ENCODE results near the gene EGR1.
A peak's percentile ranks its signal among the peaks of the same experiment; 100 is the strongest.

EGR1 gene

DNA sequence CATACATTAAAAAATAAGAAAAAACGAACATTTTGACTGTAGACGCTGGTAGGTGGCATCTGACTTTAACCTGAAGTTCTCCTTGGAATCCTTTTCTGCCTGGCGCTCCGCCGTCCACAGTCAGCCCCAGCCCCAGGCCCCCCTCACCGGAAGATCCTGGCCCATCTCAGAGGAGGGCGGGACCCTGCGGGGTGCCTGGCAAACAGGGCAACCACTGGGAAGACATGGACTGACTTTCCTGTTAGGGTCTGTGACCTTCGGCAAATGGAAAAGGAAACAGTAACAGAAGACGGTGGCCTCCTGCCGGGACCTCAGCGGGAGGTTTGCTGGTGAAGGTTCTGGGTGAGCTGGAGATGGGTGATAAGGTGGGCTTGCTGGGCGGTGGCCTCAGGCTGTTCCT is 11.7 kb upstream of the EGR1 start:
- DNase-seq (ENCODE audit: low spot score) = no peak

DNA sequence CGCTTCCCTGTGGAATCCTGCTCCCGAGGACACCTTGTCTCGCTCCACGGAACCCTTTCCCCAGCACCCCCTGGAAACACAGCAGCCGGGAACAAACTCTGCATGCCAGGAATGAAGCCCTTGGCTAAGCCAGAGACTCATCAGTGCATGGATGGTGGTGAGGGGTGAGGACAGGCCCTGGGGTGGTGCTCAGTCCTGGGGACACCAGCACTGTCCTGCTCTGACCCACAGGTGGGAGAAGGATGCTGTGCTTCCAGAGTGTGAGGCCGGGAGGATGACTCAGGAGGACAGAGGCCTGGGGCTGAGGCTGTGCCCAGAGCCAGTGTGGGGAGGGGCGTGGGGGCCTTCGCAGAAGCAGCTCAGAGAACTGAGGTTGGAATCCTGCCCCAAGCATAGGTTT is 11.2 kb upstream of the EGR1 start:
- DNase-seq (ENCODE audit: low spot score) = no peak

DNA sequence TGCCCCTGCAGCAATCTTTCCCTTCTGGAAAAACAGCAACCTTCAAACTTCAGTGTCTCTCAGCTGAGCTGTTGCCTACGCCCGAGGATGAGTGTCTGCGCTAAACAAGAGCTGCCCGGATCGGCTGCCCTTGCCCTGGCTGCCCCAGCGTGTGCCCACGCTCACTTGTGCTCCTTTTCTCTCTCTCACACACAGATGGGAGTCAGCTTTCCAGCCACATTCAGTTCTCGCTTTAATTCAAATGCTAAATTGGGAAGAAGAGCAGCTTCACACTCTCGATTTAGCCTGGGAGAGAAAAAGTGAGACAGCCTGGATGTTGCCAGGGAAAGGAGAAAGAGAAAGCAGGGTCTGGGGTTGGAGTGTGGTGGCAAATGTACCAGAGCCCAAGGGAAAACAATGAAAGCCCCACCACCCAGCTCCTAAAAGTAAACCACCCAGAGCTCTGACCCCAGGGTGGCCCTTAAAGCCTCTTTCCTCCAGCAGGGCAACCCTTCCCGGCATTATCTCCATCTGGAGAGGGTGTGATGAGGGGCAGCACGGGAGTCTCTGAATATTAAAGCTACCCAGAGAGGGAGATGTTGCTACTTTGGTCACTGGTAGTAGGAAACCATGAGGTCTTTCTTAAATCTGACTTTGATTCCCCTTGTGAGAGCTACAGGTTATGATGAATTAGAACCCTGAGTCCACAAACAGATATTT is 9.9 kb upstream of the EGR1 start:
- no peak for DNase-seq (ENCODE audit: low spot score)

DNA sequence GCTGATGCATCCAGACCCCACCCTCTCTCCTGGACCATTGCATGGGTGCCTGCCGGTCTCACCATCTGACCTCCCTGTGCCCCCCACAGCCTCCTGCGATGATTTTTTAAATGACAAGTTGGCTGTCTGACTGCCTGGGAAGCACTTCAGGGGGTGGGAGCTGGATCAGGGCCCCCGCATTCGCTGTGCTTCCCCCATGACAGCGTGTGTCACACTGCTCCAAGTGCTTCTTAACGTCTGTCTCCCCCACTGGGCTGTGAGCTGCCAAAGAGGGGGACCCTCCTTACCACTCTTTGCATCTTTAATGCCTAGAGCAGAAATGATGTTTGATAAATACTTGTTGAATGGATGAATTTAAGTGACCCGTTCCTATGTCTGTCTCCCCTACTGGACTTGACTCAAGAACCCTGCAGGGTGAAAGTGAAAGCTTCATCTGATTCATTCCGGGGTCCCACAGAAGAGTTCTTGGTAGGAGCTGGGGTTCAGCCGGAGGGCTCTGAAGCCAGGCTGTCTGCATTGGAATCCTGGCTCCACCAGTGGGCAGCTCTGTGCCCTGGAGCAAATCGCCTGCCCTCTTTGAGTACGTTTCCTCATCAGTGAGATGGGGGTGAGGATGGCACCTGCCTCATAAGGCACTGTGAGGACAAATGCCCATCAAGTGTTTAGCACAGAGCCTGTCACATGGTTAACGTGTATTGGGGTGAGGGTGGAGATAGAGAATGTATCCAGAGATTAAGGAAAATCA is 7.6 kb upstream of the EGR1 start:
- DNase-seq (ENCODE audit: low spot score) = no peak

DNA sequence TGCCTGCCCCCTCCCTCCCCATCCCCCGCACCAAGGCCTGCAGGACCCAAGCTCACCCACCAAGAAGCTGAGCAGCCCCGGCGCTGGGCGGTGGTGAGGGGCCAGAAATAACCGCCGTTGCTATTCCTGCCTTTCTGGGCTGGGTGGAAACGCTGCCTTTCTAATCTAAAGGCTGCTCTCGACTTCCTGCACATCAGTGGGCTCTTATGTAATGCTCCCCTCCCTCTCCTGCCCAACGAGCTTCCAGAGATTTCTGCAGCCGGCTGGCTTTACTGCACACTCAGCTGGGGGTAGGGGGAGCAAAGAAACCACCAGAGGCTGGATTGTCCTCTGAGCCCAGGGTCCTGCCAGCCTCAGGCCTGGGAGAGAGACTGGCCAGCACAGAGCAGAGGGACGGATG is 6.9 kb upstream of the EGR1 start:
- no peak for DNase-seq (ENCODE audit: low spot score)

DNA sequence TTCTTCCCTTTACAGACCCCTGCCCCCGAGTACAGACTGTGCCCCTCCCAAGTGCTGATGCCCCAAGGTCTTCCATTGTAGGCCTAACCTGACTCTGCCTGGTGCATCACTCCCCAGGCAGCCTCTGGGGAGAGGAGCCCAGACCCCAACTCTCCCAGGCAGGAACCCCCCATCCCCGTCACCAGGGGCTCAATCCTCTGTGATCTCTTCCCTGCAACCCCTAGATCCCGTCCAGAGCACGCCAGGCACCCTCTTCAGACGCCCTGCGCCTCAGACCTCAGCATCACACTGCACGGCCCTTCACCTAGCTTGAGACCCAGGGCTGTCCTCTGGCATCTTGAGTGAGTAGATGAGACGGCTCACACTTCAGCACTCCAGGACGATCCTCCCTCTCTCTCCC is 6.4 kb upstream of the EGR1 start:
- DNase-seq (ENCODE audit: low spot score) = no peak

DNA sequence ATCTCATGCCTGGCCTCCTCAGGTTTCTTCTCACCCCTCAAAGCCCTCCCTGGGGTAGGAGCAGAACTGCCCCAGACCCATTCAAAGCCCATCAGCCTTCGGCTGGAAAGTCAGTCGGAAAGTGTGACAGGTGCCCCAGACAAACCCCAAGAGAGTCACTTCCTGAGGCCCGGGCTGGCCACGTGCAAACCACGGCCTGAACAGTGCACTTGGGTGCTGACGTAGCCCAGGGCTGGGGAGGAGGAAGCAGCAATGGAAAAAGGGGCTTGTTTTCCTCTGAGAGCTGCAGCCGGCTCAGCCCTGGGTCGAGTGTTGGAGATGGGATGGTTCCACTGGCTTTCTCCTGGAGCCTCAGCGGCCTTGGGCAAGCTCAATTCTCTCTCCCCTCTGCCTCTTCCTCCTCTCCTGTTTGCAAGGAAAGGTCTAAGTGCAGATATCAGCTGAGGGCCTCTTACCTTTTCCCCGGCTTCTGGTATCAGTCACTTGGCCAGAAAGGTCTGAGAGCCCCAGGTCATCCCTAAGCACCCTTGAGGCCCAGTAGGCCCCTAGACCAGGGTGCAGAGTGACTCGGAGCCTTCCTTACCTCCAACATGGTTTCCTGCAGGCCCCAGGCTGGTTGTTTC is 5.9 kb upstream of the EGR1 start:
- DNase-seq (ENCODE audit: low spot score) = no peak

DNA sequence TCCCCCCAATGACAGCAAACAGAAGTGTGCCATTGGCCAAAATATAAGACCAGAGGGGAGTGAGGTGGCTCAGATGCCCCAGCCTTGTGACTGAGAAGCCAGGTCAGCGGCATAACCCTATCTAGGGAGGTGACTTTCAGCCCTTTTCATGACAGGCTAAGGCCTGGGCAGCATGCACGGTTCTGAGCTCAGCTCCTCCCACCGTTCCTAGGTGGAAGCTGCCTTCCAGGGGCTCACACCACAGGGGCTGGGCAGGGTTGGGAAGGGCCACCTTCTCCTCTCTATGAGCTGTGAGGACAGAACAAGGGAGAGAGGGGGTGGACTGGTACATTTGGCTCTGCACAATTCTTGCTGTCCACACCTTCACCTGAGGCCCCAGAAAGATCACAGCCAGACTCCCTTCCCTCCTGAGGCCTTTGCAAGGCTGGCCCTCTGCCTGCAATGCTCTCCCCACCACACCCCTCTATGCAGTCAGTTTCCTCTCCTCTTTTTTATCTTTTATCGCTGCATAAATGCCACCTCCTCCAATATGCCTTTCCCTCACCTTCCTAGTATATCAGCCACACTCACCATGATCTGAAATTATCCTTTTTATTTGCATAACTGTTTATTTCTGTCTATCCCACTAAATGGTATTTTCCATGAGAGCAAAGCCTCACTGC is 5.1 kb upstream of the EGR1 start:
- DNase-seq (ENCODE audit: low spot score) = no peak

DNA sequence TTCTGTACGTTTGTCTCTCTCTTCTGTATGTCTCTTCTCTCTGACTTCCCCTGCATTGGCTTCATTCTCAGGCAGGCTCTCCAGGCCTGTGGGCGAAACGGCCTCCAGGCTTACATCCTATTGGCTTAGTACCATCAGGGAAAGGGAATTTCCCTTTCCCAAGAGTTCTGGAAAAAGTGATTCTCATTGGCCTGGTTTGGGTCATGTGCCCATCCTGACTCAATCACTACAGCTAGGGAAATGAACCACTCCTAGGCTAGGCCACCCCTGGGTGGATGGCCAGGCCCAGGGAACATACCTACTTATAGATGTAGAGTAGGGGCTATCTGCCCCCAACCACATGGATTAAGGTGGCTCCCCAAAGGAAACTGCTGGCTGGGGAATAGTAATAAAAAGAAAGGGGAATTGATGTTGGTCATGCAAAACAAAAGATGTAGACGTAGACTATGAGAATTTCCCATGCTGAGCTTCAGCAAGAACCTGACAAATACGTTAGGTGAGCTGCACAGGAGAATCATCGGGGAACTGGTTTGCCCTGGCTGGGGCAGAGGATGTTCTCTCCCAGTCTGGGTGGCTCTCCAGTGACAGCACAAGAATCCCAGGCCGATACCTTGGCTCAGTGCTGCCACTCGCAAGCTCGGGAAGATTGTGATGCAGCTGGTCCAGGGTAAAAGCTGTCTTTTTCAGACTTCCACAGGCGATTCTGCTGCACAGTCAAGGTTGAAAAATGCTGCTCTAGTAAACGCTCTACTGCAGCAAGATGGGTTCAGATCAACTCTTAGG is 3.7 kb upstream of the EGR1 start:
- no peak for DNase-seq (ENCODE audit: low spot score)

DNA sequence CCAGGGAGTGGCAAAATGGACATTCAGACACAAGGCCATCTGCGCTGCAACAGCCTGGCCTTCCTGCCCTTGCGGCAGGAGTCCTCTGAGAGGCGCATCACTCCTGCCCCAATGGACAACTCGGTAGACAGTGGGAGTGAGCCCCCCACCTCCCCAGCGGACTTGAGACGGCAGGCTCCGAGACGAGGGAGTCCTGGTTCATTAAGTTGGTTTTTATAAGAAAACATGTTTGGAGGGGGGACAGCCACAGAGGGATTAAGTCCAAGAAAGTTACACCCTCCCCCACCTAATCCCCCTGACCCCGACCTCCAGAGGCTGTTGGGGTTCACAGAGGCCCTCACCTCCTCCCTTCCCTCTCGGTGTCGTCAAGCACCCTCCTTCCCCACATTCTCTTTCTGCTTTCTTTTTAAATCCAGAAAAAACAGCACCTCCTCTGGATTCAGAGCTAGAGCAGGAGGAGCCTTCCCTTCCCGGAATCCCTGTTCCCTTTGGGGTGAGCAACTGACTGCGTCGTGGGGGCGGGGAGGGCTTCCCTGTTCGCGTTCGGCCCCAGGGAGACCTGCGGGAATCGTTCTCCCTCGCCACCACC is 1.8 kb upstream of the EGR1 start:
- DNase-seq (ENCODE audit: low spot score) = no peak

DNA sequence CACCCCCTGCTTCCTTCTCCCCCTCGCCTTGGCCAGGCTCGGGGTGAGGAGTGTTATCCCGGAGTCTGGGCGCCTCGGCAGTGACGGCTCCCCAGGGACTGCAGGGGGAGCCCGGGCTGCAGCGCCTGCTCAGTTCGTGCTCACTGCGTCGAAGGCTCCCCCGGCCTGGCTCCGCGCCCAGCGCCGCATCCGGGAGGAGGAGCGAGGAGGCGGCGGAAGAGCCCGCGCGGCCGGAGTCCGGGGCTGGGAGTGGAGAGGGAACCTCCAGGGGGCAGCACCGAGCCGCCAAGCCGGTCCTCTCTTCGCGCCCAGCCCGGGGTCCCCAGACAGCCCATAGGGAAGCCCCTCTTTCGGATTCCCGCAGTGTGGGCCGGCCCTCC is 1.3 kb upstream of the EGR1 start:
- peak; percentile 95 for DNase-seq (ENCODE audit: low spot score)

DNA sequence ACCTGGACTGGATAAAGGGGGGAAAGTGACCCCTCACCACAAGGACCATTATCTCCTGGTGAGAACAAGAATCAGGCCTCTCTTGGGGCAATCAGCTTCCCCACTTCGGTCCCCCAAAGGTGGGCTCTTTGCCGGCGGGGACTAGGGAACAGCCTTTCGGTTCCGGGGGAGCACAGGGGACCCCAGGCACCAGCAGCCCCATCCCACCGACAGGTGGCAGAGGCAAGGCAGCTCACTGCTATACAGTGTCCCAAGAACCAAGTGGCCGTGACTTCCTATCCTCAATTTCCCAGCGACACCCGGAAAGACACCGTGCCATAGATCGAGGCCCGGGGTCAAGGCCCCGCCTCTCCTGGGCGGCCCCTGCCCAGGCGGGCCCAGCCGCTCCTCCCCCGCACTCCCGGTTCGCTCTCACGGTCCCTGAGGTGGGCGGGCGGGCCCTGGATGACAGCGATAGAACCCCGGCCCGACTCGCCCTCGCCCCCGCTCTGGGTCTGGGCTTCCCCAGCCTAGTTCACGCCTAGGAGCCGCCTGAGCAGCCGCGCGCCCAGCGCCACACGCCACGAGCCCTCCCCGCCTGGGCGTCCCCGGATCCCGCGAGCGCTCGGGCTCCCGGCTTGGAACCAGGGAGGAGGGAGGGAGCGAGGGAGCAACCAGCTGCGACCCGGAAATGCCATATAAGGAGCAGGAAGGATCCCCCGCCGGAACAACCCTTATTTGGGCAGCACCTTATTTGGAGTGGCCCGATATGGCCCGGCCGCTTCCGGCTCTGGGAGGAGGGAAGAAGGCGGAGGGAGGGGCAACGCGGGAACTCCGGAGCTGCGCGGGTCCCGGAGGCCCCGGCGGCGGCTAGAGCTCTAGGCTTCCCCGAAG is 655 bp upstream of the EGR1 start:
- peak; percentile 99 for DNase-seq (ENCODE audit: low spot score)

DNA sequence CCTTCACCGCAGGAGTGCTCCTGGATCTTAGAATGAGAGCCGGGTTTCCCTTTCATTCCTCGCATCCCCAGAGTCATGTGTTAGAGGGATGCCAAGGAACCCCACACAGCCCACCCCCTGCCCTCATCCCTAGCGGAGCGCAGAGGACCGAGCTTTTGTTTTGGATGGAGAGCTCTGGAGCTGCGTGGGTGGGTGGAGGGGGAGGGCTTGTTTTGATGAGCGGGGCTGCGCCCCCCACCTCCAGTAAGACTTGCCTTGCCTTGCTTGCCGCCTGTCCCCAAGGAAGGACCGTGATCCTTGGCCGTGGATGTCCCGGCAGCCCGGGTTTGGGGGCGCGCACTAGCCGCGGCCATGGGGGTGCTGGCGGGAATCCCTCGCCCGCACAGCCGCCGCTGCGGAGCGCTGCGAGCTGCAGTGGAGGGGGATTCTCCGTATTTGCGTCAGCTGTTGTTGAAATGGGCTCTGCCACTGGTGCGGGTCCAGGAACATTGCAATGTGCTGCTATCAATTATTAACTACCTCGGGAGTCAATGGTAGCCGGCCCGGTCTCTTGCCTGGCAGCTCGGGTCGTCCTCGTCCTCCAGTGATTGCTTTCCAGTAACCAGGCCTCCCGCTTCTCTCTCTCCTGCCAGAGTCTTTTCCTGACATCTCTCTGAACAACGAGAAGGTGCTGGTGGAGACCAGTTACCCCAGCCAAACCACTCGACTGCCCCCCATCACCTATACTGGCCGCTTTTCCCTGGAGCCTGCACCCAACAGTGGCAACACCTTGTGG is 1.0 kb downstream of the EGR1 start:
- no peak for DNase-seq (ENCODE audit: low spot score)

DNA sequence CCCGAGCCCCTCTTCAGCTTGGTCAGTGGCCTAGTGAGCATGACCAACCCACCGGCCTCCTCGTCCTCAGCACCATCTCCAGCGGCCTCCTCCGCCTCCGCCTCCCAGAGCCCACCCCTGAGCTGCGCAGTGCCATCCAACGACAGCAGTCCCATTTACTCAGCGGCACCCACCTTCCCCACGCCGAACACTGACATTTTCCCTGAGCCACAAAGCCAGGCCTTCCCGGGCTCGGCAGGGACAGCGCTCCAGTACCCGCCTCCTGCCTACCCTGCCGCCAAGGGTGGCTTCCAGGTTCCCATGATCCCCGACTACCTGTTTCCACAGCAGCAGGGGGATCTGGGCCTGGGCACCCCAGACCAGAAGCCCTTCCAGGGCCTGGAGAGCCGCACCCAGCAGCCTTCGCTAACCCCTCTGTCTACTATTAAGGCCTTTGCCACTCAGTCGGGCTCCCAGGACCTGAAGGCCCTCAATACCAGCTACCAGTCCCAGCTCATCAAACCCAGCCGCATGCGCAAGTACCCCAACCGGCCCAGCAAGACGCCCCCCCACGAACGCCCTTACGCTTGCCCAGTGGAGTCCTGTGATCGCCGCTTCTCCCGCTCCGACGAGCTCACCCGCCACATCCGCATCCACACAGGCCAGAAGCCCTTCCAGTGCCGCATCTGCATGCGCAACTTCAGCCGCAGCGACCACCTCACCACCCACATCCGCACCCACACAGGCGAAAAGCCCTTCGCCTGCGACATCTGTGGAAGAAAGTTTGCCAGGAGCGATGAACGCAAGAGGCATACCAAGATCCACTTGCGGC is 1.8 kb downstream of the EGR1 start:
- no peak for DNase-seq (ENCODE audit: low spot score)

DNA sequence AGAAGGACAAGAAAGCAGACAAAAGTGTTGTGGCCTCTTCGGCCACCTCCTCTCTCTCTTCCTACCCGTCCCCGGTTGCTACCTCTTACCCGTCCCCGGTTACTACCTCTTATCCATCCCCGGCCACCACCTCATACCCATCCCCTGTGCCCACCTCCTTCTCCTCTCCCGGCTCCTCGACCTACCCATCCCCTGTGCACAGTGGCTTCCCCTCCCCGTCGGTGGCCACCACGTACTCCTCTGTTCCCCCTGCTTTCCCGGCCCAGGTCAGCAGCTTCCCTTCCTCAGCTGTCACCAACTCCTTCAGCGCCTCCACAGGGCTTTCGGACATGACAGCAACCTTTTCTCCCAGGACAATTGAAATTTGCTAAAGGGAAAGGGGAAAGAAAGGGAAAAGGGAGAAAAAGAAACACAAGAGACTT is 2.4 kb downstream of the EGR1 start:
- DNase-seq (ENCODE audit: low spot score) = no peak

DNA sequence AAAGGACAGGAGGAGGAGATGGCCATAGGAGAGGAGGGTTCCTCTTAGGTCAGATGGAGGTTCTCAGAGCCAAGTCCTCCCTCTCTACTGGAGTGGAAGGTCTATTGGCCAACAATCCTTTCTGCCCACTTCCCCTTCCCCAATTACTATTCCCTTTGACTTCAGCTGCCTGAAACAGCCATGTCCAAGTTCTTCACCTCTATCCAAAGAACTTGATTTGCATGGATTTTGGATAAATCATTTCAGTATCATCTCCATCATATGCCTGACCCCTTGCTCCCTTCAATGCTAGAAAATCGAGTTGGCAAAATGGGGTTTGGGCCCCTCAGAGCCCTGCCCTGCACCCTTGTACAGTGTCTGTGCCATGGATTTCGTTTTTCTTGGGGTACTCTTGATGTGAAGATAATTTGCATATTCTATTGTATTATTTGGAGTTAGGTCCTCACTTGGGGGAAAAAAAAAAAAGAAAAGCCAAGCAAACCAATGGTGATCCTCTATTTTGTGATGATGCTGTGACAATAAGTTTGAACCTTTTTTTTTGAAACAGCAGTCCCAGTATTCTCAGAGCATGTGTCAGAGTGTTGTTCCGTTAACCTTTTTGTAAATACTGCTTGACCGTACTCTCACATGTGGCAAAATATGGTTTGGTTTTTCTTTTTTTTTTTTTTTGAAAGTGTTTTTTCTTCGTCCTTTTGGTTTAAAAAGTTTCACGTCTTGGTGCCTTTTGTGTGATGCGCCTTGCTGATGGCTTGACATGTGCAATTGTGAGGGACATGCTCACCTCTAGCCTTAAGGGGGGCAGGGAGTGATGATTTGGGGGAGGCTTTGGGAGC is 3.1 kb downstream of the EGR1 start:
- no peak for DNase-seq (ENCODE audit: low spot score)

DNA sequence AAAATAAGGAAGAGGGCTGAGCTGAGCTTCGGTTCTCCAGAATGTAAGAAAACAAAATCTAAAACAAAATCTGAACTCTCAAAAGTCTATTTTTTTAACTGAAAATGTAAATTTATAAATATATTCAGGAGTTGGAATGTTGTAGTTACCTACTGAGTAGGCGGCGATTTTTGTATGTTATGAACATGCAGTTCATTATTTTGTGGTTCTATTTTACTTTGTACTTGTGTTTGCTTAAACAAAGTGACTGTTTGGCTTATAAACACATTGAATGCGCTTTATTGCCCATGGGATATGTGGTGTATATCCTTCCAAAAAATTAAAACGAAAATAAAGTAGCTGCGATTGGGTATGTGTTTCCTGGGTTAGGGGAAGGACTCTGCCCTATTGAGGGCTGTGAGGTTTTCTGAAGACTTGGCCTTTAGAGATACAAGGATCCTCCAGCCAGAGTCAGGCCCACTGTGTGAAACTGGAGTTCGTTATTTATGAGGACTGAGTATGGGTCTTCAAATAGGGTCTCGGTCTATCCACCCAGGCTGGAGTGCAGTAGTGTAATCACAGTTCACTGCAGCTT is 3.8 kb downstream of the EGR1 start:
- DNase-seq (ENCODE audit: low spot score) = no peak

All from putamen (tissue), 1 donor.